GM13977 (cell line): ENCODE data around the gene KCNK4.

Source experiments
- DNase-seq: peaks from one replicate; pipeline ENCODE4 v3.0.0; 2012; ENCODE audit warnings: low spot score
- CTCF ChIP-seq: IDR thresholded peaks from 2 replicates; pipeline ENCODE4 v1.5.1; 2012; ENCODE audit warnings: mild to moderate bottlenecking, control low read depth; ENCODE audit not compliant: insufficient read depth; ENCODE audit errors: extremely low read depth, missing control alignments
- in situ Hi-C: fragments of 300-500 bp; cut with MboI; formaldehyde crosslinking; loops from one replicate; pipeline ENCODE4 v1.12.0; 2022; ENCODE audit warnings: low sequenced_read_pairs, low pct_unique_long_range_greater_than_20kb, mixed read lengths, inconsistent platforms; ENCODE audit not compliant: unreplicated experiment

The KCNK4 gene

GRCh38 chr11:64349404-64349803 lies 58.3 kb downstream of the KCNK4 start:
- in situ Hi-C loops: no loop called here
- no peak for TF ChIP-seq CTCF
- DNase-seq: no peak
